Skin of body (tissue), 2 donors: ENCODE measurements around the gene HSDL1. TPM values are rescaled to one million over a fixed set of nuclear protein-coding genes. Genes with fewer than 3 reads are reported as not detected.
"Not testable (repeated sequence)": the region's sequence is repeated elsewhere in the genome, so short reads cannot be mapped to it uniquely, and the experiment has no call there.

ENCODE experiments used
- DNase-seq: peaks from one replicate; lab custom pipeline; 2025; lab: John Stamatoyannopoulos, UW
- total RNA-seq: library from RNA; depleted of rRNA; stranded (reverse); fragments of >200 nt; gene quantifications from one replicate; pipeline ENCODE4 v1.2.3, GENCODE V29; 2014

The HSDL1 gene
- total RNA-seq, 1 donor from 2014 or later, result 22.1 TPM

DNA sequence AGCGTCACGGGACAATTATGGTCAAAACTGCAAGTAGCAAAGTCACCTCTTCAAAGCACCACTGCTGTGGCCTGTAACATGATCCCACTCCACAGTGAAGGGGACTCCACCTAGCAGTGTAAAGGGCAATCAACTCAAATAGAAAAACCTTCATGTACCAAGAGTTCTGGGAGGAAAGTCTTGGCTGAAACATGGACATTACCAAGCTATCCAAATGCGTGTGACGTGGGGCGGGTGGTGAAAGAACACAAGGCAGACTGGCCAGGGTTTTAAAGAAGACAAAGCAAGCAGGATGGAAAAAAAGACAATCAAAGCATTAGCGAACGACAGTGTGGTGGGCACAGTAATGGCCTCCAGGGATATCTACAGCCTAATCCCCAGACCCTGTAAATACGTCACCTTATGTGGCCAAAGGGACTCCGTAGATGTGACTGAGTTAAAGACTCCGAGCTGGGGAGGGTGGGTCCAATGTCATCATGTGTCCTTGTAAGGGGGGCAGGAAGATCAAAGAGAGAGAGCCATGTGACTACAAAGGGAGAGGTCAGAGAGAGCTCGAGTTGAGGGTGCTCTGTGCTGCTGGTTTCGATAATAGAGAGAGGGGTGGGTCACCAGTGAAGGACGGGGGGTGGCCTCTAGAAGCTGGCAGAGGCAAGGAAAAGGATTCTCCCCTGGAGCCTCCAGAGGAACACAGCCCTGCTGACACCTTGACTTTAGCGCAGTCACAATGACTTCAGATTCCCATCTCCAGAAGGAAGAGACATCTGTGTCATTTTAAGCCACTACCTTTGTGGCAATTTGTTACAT is 6.0 kb downstream of the HSDL1 start:
- no peak for DNase-seq

DNA sequence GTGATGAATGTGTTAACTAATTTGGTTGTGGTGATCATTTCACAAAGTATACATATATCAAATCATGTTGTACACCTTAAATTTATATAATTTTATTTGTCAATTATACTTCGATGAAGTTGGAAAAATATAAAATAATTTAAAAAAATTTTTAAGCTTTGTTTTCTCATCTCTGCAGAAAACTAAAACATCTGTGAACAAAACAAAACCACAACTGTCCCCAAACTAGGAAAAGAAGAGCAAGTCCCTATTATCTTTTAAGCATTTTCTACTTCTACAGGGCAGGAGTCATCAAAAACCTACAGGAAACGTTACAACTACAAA is 6.5 kb downstream of the HSDL1 start:
- DNase-seq, result no peak

DNA sequence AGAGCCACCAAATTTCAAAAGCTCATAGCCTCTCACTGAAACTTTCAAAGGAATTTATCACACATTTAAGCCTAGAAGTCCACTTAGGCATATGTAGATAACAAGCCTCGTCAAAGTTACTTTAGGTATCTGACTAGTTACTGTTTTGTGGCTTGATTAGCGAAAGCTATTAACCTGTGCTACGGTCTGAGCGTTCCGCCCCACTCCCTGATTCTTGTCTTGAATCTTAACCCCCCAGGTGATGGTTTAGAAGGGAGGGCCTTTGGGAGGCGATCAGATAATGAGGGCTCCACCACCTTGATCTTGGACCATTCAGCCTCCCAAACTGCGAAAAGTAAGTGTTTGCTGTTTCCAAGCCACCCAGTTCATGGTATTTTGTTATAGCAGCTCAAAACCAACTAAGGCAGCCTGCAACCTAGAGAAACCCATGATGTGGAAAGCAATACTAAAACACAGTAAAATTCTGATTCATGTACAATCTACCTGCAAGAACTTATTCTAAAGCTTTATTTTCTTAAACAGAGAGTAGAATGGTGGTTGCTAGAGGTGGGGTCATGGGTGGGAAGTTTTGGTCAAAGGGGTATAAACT is 7.1 kb downstream of the HSDL1 start:
- no peak for DNase-seq

DNA sequence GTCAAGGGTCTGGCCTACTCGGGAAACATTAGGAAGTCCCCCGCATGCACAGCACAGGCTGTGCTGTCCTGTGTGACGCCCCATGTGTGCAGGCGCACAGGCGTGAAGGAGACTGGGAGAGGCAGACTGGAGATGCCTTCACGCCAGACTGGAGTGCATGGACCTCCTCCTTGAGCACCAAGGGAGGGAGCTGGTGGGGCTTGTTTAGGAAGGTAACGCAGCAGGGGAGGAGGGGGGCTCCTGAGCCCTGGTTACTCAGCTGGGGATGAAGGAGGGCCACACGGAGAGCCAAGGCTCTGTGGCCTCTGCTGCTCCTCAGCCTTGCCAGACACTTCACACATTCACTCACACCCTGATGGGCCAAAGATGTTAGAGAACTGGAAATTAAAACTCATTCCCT is 7.7 kb downstream of the HSDL1 start:
- DNase-seq, result no peak

DNA sequence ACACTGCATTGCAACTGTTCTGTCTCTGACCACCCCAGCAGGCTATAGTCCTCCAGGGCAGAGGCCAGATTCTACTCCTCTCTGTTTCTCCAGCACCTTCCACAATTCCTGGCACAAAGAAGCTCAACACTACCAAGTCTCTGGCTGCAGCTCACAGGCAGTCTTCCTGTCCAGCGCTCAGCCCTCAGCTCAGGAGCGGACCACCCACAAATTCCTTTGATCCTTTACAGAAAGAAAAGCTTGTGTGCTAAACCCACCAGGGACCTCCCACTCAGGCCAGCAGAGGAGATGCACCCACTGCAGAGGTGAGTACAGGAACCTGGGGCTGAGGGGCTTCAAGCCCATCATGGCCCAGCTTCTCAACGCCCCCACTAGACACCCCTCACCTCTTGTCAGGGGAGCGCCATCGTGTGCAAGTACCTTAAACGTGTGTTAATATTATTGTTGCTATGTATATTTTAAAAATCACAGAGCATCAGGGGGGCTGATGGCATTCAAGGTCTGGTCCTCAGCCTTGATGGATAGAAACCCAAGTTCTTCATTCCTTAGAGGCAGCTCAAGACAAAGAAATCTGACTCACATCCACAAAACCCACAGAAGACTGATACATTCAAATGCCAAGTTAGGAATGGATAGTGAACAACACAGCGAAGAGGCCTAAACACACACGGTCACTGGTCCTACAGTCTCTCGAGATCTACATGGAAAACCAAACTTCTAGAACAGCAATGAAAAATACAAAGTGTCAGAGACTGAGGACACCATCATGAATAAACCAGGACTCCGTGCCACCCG is 8.4 kb downstream of the HSDL1 start:
- DNase-seq, result no peak

DNA sequence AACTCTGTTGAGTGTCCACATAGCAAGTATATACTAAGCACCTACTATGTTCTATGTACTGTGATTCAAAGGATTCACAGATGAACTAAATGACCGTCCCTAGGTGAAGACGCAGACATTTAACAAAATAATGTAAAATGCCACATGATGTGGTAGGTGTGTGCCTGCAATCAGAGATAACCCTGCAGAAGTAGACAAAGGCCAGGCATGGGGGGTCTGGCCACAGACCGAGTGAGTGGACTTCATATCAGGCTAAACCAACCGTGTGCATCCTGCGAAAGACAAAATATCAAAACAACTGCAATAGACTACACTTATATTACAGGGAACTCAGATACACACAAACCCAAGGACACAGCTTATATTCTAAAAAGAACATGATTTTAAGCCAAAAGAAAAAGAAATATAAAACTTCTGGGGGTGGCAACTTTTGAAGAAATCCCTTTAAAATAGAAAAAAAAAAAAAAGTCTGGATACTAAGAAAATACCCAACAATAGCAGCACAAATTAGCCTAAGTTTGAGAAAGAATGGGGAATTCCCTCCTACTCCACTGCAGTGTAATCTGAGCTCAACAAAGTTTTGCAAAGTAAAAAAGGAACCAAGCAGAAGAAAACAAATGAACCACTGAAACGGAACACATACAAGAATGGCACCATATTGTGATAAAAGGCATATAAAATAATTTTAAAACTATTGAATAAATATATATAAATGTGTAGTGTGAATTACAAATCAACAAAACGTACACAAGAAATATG is 12.3 kb downstream of the HSDL1 start:
- DNase-seq, result no peak

DNA sequence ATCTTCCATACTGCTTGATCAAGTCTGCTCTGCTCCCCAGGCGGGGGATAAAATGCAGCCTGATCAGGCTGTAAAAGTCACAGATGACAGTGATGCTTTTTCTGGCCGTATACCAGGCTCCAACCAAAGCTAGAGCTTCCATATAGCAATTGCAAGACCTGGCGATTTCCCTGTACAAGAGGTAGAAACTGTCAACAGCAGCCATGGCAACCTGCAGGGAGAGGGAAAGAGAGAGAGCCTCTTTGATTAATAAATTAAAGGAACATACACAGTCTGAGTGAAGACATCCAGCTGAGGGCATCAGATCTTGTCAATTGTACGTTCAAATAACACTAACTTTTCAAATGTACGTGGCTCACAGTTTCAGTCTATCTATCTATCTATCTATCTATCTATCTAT is 13.9 kb downstream of the HSDL1 start:
- DNase-seq, result no peak

DNA sequence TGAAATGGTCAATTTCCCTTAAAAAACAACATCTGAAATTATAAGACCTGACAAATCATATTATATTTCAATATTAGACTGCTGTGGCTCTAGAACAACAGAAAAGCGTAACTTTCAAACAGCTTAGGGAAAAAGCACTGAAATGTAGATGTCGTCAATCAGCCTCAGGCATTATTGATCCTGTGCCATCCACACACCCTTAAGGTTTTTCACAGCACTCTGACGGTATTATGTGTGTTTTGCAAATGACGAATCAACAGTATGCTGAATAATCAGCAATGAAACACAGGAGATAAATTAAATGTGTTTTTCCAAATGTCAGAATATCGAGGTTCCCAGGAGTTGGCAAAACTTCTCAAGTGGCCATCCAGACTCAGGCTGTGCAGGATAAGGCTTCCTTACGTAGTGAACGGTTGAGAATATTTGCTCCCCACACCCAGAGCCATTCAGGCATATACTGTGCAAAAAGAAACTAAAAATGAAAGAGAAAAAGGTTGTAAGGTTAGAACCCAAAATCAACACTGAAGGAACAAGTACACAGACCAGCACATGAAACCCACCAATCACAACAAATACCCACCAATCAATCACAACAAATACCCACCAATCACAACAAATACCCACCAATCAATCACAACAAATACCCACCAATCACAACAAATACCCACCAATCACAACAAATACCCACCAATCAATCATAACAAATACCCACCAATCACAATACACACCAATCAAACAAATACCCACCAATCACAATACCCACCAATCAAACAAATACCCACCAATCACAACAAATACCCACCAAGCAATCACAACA is 20.5 kb downstream of the HSDL1 start:
- DNase-seq, result no peak

DNA sequence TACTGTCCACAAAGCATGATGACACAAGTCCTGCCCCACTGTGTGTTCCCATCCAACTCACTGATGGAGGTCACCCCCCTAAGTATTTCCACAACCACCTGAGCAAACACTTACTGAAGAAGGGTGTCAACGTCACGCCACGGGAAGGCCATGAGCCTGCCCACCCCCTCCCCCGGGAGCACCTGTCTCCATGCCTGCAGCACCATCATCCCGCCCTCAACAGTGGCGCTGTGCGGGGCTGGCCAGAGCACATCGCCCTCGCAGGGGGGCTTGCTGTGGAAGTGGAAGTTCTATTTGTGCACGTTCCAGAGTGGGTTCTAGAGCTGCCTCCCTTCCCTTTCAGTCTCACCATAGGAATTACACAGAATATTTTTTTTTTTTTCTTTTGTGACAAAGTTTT is 24.0 kb downstream of the HSDL1 start:
- no peak for DNase-seq

DNA sequence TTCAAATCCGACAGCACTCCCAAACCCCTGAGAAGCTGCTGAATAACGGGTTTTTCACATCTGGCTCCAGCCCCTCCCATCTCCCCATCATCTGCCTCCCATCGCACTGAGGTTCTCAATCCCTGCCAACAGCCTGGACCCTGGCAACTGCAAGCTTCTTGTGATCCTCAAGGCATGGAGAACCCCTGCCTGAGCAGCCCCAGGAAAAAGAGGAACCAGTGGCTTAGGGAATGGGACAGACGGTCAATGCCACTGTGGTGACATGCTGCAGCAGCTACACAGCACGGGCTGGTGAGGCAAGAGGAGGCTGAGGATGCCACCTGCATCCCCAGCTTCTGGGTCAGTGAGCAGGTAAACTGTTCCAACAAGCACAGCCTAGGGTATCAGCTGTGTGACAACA is 25.0 kb downstream of the HSDL1 start:
- no peak for DNase-seq

DNA sequence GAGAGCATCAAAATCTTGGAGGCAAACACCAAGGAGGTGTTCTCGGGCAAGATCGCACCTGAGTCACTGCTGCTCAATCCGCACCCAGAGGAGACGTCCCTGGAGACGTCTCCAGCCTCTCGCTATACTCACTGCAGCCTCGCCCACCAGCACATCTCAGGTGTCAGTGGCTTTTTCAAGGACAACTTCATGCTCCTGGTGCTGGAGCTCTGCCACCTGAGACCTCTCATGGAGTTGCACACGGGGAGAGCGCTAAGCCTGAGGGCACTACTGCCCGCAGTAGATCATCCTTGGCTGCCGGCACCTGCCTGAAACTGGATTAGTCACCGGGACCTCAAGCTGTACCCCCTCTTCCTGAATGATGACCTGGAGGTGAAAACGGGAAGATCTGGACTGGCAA is 25.6 kb downstream of the HSDL1 start:
- no peak for DNase-seq

DNA sequence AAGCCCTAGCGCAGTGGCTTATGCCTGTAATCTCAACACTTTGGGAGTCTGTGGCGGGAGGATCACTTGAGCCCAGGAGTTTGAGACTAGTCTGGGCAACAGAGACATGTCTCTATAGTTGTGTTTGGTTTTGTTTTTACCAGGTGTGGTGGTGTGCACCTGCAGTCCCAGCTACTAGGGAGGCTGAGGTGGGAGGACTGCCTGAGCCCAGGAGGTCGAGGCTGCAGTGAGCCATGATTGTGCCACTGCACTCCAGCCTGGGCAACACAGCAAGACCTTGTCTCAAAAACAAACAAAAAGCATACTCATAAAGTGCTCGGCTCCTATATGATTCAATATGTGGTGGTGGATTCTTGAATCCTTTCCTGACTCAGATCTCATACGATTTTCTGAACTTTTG is 26.7 kb downstream of the HSDL1 start:
- DNase-seq, result not testable (repeated sequence)

DNA sequence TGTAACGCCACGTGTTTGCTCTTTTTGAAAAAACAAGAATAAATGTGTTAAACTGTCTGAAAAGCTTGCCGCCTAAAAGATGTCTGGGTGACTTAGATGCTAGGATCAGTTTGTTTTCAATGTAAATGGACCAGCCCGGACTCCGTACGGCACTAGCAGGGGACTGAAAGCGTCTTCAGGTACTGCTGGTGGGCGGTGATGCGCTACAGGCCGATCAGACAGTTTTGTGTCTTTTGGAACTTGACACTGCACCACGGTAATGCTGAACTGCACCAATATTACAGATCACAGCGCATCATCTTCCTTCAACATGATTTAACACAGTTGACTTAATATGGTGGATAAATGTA is 27.5 kb downstream of the HSDL1 start:
- DNase-seq, result peak; percentile 27

DNA sequence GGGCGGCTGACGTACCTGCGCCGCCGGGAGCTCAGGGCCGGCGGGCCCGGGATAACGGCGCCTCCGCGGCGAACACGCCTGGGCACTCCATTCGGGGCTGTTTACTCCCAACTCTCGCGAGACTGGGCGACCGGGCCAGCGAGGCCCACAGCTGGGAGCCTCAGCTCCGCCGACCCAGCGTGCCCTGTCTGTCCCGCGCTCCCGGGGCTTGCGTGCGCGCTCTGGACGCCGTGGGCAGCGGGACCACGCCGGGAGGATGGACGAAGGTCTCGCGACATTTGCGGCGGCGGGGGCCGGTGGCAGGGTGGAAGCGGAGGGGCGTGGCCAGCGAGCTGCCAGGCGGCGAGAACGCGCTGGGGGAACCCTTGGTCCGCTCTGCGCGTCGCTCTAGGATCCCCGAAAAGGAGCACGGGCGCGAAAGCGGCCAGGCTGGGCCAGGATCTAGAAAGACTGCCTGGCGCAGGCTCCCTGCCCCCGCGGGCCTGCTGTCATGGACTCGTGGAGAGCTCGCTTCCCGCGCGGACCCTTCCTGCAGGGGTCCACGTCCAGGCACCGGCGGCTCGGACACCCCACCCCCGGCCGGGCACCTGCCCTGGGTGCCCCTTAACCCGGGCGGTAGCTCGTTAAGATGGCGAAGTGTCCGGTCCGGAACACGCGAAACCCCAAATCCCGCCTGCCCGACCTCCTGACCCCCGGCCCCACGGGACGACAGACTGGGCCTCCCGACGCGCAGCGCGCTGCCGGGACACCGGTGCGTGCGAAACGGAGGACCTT is 28.1 kb downstream of the HSDL1 start, which contains the start of gene MBTPS1:
TSS of gene MBTPS1 (minus strand) at position 223 of the 774 bp plus-strand sequence. CDS start 15,159 bp downstream, outside the sequence.
- DNase-seq, result peak; percentile 96

DNA sequence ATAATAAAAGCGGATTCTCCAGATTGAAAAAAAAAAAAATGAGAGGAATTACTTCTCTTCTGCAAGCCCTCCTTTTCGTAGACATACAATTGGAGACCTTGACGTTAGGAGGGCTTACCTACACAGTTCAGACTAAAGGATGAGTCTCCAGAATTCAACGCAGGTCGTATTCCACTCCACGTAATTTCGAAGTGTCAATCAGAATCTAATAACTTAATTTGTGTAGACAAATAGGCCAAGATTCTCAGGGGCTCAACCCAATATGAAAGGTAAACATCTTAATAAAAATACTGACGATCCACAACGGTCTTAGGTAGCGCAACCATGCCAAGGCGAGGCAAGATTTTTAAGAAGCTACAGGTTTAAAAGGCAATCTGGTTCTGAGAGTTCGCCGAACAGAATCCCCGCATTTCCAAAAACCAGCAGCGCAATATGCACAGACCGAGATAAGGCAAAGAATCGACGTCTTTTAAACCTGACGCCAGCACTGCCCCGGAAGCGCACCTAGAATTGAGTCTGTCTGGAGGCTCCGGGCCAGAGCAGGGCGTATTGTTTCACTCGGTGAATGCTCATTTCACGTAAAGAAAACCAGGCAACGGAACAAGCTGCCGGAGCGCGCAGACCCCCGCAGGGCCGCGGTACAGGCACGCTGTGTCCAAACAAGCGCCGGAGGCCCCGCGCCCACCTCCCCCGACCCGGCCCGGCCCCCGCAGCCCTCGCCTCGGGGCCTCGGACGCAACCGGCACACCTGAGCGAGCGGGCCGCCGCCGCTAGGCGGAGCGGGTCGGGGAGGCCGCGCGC is 28.9 kb downstream of the HSDL1 start:
- DNase-seq, result peak; percentile 39

DNA sequence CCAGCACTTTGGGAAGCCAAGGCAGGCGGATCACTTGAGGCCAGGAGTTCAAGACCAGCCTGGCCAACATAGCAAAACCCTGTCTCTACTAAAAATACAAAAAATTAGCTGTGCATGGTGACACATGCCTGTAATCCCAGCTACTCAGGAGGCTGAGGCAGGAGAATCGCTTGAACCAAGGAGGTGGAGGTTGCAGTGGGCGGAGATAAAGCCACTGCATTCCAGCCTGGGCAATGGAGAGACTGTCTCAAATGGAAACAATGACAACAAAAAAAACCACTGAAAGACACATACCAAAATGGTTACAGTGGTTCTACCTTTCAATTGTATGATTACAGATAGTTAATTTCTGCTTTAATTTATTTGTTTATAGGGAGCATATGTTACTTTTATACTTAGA is 33.0 kb downstream of the HSDL1 start:
- not testable (repeated sequence) for DNase-seq

DNA sequence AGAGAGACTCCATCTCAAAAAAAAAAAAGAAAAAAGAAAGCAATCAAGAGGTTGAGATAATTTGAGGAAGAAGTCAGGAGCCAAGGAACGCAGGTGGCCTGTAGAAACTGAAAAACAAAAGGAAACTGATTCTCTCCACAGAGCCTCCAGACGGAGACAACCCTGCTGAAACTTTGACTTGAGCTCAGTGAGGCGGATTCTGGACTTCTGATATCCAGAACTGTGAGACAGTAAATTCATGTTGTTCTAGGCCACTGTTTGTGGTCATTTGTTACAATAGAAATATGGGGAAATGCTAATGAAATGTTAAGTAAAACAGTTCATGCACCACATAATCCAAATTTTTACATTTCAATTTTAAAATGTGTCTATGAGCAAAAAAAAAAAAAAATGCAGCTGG is 33.5 kb downstream of the HSDL1 start:
- no peak for DNase-seq

DNA sequence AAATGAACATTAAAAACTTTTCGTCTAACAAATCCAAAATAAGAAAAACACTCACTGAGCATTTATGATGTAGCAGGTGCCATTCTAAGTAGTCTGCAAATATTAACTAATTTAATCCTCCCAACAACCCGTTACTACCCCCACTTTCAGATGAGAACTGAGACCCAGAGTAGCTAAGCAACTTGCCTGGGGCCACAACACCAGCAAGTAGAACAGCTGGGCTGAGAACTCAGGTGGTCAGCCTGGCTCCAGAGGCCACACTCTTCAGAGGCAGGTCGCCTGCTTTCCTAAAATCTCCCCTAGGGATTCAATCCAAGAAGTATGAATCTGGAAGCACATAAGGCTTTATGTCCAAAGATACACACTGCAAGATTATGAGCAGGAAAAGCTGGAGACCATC is 34.5 kb downstream of the HSDL1 start:
- DNase-seq, result no peak

DNA sequence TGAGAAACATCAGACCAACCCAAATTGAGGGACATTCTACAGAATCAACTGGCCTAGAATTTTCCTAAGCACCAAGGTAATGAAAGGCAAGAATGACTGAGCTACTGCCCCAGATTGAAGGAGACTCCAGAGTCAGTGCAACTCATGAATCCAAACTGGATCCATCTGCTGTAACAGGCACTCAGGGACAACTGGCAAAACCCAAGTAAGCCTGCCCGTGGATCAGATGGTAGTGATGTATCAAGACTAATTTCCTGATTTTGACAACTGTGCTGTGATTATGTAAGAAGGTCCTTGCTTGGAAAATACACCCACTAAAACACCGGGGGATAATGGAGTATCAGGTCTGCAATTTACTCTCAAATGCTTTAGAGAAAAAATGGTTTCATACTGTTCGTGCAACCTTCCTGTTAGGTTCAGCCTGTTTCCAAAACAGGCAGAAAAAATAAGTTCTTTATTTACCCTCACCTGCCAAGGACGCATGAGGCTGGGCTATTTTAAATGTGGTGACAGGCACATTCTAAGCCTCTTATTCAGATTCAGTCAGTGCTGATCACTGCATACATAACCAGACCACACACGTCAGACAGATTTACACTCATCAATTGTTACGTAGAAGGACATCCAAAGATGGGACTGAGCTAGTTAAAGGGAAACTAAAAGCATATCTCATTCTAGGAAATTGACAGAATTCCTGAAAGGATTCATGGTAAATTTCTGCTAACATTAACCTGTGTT is 35.2 kb downstream of the HSDL1 start:
- DNase-seq, result no peak
